Dermis microvascular lymphatic vessel endothelial cell (primary cell): ENCODE measurements around the gene MYLK2. TPM values are rescaled to one million over a fixed set of nuclear protein-coding genes. Genes with fewer than 3 reads are reported as not detected.
"Not testable (repeated sequence)": the region's sequence is repeated elsewhere in the genome, so short reads cannot be mapped to it uniquely, and the experiment has no call there.

Experiments used
- DNase-seq, 2 donors: peaks; one replicate each; pipeline versions ENCODE4 v3.0.0 to v3.0.0-alpha.2; 2010; ENCODE audit warnings: low read depth in 2 of 2
- total RNA-seq: library from RNA; depleted of rRNA; stranded (reverse); fragments of >200 nt; gene quantifications from 2 replicates; pipeline ENCODE4 v1.2.1, GENCODE V29; 2014

MYLK2 gene
- total RNA-seq, 1 donor from 2014 or later = 14.5 TPM

- DNase-seq = no peak
Measured at GRCh38 chr20:31815408-31816188, 3.6 kb upstream of the MYLK2 start.

GRCh38 chr20:31816221-31816620, 2.9 kb upstream of the MYLK2 start:
- no peak for DNase-seq

GRCh38 chr20:31817461-31817860, 1.7 kb upstream of the MYLK2 start:
- no peak for DNase-seq

GRCh38 chr20:31818376-31818908, 714 bp upstream of the MYLK2 start:
- no peak for DNase-seq

- DNase-seq = no peak
Measured at GRCh38 chr20:31820228-31820627, 1.1 kb downstream of the MYLK2 start.

GRCh38 chr20:31821427-31821826, 2.3 kb downstream of the MYLK2 start:
- DNase-seq = no peak

- DNase-seq = peak; percentile 45 to 67
Measured at GRCh38 chr20:31822421-31823330, 3.5 kb downstream of the MYLK2 start.

GRCh38 chr20:31823360-31824124, 4.4 kb downstream of the MYLK2 start:
- peak; percentile 85 for DNase-seq

GRCh38 chr20:31824125-31824485, 4.9 kb downstream of the MYLK2 start:
- DNase-seq = no peak

- peak in 1 of 2 donors; percentile 50 for DNase-seq
Measured at GRCh38 chr20:31824554-31825313, 5.6 kb downstream of the MYLK2 start.

GRCh38 chr20:31826074-31826473, 6.9 kb downstream of the MYLK2 start:
- no peak for DNase-seq

- no peak for DNase-seq
Measured at GRCh38 chr20:31827059-31827458, 7.9 kb downstream of the MYLK2 start.

- not testable (repeated sequence) for DNase-seq
Measured at GRCh38 chr20:31828016-31828415, 8.9 kb downstream of the MYLK2 start.

GRCh38 chr20:31829731-31830130, 10.6 kb downstream of the MYLK2 start:
- DNase-seq = peak in 1 of 2 donors; percentile 41

- DNase-seq = no peak
Measured at GRCh38 chr20:31830406-31830981, 11.3 kb downstream of the MYLK2 start.

GRCh38 chr20:31831211-31831610, 12.1 kb downstream of the MYLK2 start:
- DNase-seq = no peak

GRCh38 chr20:31831771-31832306, 12.7 kb downstream of the MYLK2 start:
- DNase-seq = no peak

GRCh38 chr20:31833130-31833930, 14.2 kb downstream of the MYLK2 start:
- DNase-seq = peak in 1 of 2 donors; percentile 61

- DNase-seq = no peak
Measured at GRCh38 chr20:31833931-31834521, 14.9 kb downstream of the MYLK2 start.
